NCI-H345 treated with DMSO at 0.1 percent for 48 hours (cell line): ENCODE measurements around the gene NXPE4.
"Not testable (repeated sequence)": the region's sequence is repeated elsewhere in the genome, so short reads cannot be mapped to it uniquely, and the experiment has no call there.

Experiments used
- DNase-seq: peaks from one replicate; lab custom pipeline; 2025; ENCODE audit not compliant: unreplicated experiment; lab: John Stamatoyannopoulos, UW

Gene NXPE4

DNA sequence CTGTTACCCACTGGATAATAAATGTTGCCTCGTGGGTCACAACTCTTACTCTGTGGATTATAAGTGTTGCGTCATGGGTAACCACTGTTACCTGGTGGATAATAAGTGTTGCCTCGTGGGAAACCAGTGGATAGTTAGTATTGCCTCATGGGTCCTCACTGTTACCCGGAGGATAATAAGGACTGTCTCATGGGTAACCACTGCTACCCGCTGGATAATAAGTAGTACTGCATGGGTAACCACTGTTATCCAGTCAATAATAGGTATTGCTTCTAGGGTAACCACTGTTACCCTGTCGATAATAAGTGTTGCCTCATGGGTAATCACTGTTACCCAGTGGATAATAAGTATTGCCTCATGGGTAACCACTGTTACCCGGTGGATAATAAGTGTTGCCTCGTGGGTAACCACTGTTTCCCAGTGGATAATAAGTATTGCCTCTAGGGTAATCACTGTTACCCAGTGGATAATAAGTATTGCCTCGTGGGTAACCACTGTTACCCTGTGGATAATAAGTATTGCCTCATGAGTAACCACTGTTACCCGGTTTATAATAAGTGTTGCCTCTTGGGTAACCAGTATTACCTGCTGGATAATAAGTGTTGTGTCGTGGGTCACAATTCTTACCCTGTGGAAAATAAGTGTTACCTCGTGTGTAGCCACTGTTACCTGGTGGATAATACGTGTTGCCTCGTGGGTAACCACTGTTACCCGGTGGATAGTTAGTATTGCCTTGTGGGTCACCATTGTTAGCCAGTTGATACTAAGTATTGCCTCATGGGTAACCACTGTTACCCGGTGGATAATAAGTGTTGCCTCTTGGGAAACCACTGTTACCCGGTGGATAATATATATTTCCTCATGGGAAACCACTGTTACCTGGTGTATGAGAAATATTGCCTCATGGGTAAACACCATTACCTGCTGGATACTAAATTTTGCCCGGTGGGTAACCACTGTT lies 15.7 kb upstream of the NXPE4 start:
- no peak for DNase-seq

- no peak for DNase-seq
Observed at GRCh38 chr11:114610550-114610949, 15.0 kb upstream of the NXPE4 start.

GRCh38 chr11:114609429-114609828 lies 13.8 kb upstream of the NXPE4 start:
- no peak for DNase-seq

DNA sequence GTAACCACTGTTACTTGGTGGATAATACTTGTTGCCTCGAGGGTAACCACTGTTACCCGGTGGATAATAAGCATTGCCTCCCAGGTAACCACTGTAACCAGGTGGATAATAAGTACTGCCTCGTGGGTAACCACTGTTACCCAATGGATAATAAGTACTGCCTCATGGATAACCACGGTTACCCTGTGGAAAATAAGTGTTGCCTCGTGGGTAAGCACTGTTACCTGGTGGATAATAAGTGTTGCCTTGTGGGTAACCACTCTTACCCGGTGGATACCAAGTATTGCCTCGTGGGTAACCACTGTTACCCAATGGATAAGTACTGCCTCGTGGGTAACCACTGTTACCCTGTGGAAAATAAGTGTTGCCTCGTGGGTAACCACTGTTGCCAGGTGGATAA lies 13.0 kb upstream of the NXPE4 start:
- DNase-seq, result not testable (repeated sequence)

DNA sequence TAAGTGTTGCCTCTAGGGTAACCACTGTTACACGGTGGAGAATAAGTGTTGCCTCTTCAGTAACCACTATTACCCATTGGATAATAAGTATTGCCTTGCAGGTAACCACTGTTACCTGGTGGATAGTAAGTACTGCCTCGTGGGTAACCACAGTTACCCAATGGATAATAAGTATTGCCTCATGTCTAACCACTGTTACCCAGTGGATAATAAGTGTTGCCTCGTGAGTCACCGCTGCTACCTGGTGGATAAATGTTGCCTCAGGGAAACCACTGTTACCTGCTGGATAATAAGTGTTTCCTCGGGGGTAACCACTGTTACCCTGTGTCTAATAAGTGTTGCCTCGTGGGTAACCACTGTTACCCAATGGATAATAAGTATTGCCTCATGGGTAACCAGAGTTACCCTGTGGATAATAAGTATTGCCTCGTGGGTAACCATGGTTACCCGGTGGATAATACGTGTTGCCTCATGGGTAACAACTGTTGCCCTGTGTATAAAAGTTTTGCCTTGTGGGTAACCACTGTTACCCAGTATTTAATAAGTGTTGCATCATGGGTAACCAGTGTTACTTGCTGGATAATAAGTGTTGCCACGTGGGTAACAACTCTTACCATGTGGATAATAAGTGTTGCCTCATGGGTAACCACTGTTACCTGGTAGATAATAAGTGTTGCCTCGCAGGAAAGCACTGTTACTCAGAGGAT lies 12.3 kb upstream of the NXPE4 start:
- DNase-seq, result no peak

DNA sequence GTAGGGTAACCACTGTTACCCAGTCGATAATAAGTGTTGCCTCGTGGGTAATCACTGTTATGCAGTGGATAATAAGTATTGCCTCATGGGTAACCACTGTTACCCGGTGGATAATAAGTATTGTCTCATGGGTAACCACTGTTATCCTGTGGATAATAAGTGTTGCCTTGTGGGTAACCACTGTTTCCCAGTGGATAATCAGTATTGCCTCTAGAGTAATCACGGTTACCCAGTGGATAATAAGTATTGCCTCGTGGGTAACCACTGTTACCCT lies 11.2 kb upstream of the NXPE4 start:
- not testable (repeated sequence) for DNase-seq

DNA sequence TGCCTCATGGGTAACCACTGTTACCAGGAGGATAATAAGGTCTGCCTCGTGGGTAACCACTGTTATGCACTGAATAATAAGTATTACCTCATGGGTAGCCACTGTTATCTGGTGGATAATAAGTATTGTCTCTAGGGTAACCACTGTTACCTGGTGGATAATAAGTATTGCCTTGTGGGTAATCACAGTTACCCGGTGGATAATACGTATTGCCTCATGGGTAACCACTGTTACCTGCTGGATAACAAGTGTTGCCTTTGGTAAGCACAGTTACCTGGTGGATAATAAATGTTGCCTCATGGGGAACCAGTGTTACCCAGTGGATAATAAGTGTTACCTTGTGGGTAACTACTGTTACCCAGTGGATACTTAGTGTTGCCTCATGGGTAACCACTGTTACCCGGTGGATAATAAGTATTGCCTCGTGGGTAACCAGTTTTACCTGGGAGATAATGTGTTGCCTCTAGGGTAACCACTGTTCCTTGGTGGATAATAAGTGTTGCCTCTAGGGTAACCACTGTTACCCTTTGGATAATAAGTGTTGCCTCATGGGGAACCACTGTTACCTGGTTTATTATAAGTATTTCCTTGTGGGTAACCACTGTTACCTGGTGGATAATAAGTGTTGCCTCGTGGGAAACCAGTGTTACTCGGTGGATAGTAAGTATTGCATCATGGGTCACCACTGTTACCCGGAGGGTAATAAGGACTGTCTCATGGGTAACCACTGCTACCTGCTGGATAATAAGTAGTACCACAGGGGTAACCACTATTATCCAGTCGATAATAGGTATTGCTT lies 10.6 kb upstream of the NXPE4 start:
- DNase-seq, result no peak

DNA sequence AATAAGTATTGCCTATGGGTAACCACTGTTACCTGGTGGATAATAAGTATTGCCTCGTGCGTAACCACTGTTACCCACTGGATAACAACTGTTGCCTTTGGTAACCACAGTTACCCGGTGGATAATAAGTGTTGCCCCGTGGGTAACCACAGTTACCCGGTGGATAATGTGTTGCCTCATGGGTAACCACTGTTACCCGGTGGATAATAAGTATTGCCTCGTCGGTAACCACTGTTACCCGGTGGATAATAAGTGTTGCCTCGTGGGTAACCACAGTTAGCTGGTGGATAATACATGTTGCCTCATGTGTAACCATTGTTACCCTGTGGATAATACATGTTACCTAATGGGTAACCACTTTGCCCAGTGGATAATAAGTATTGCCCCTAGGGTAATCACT lies 9.8 kb upstream of the NXPE4 start:
- DNase-seq, result no peak

GRCh38 chr11:114604886-114605285 lies 9.3 kb upstream of the NXPE4 start:
- DNase-seq, result no peak

DNA sequence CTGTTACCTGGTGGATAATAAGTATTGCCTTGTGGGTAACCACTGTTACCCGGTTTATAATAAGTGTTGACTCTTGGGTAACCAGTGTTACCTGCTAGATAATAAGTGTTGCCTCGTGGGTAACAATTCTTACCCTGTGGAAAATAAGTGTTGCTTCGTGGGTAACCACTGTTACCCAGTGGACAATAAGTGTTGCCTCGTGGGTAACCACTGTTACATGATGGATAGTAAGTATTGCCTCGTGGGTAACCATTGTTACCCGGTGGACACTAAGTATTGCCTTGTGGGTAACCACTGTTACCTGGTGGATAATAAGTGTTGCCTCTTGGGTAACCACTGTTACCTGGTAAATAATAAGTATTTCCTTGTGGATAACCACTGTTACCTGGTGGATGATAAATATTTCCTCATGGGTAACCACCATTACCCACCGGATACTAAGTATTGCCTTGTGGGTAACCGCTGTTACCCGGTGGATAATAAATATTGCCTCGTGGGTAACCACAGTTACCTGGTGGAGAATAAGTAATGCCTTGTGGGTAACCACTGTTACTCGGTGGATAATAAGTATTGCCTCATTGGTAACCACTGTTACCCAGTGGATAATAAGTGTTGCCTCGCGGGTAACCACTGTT lies 8.7 kb upstream of the NXPE4 start:
- DNase-seq, result no peak

DNA sequence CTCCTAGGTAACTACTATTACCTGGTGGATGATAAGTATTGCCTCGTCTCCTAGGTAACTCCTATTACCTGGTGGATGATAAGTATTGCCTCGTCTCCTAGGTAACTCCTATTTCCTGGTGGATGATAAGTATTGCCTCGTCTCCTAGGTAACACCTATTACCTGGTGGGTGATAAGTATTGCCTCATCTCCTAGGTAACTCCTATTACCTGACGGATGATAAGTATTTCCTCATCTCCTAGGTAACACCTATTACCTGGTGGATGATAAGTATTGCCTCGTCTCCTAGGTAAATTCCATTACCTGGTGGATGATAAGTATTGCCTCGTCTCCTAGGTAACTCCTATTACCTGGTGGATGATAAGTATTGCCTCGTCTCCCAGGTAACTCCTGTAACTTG lies 7.6 kb upstream of the NXPE4 start:
- not testable (repeated sequence) for DNase-seq

DNA sequence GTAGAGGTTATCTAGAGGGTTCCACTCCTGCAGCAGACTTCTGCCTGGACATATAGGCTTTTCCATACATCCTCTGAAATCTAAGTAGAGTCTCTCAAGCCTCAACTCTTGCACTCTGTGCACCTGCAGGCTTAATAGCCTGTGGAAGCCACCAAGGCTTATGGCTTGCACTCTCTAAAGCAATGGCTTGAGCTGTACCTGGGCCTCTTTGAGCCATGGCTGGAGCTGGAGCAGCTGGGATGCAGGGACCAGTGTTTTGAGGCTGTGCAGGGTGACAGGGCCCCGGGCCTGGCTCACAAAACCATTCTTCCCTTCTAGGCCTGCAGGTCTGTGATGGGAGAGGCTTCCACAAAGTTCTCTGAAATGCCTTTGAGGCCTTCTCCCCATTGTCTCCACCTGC lies 2.9 kb upstream of the NXPE4 start:
- no peak for DNase-seq

GRCh38 chr11:114596175-114596919 lies 761 bp upstream of the NXPE4 start:
- DNase-seq, result no peak

DNA sequence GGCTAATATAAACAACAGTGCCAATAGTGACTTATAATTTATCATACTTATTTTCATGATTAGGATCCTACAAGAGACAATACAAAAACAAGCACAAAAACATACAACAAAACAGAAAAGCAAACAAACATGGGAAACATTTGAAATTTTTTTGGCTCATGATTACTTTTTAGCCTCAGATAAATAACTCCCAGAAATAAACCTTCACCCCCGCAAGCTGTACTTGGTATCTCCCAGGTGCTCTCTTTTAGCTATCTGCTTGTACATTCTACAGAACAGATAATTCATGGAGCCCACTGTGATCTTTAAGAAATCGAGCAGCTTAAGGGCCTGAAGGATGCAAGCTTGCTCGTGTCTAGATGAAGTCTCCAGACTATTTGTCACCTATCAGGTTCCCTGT lies 883 bp downstream of the NXPE4 start:
- no peak for DNase-seq

DNA sequence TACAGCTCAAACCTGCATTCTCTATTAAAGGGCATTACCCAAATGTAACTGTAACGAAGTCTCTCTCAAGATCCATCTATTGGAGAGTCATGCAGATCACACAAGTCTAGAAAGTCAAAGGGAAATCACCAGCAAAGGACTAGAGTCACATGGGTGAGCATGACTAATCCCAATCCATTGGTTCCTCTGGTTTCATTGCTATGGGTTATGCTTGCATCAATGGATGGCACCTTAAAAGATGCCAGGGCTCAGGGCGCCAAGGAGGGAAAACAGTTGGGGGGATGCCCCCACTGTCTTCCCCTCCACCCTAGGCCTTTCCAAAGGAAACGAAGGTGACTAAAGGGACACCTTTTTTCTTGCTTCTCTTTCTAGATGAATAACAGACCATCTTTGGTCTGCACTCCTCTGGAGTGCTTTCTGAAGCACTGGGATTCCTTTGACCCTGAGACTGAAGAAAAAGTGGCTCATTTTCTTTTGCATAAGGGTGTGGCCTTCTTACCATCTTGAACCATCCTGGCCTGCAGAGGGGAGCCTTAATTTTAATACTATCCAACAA lies 8.1 kb downstream of the NXPE4 start:
- no peak for DNase-seq

- no peak for DNase-seq
Observed at GRCh38 chr11:114586797-114587196, 8.8 kb downstream of the NXPE4 start.

GRCh38 chr11:114571712-114572111 lies 23.9 kb downstream of the NXPE4 start:
- no peak for DNase-seq

DNA sequence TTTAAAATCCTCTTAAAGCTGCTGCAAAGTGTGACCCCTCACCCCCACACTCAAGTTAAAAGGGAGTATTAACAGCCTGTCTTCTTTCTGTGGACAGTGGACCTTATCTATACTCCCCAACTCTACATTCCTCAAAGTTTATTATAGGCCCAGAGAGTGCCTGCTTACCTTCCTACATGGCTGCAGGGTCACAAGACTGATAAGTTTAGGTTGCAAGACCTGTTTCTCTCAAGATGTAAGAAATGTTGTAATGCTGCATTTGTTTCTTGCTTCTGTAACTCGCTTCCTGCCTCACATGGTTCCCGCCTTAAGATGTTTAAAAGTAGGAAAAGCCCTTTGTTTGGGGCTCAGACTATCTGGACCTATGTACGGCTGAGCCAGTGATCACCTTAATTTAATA lies 25.8 kb downstream of the NXPE4 start:
- DNase-seq, result no peak

- DNase-seq, result no peak
Observed at GRCh38 chr11:114566276-114566675, 29.3 kb downstream of the NXPE4 start.

DNA sequence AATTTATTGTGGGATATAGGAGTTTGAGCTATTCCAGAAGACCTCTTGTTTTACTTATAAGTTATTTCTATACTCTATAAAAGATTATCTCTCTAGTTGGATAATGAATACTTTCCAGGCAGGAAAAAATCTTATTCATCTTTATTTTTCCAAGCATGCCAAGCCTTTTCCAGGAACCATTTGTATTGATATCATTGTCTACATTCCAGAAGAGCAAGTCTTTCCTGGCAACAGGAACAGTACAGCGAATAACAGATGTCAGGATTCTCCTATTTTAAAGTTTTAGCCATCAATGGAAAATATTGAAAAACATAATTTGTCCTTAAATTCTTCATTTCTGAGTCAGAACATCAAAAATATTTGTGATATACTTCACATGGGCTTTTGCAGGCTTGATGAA lies 30.8 kb downstream of the NXPE4 start:
- no peak for DNase-seq
